HG03097 (cell line): ENCODE measurements around the gene DENND1A.

Experiments
- ATAC-seq: cut with Tn5 transposase; IDR thresholded peaks from one replicate; pipeline ENCODE4 v1.9.1; 2021; ENCODE audit not compliant: unreplicated experiment, low FRiP score

DENND1A gene

GRCh38 chr9:123551734-123552133 lies 378.2 kb downstream of the DENND1A start:
- ATAC-seq, result no peak

GRCh38 chr9:123550797-123551196 lies 379.1 kb downstream of the DENND1A start:
- ATAC-seq, result no peak

GRCh38 chr9:123550012-123550411 lies 379.9 kb downstream of the DENND1A start:
- ATAC-seq, result no peak

- no peak for ATAC-seq
Measured at GRCh38 chr9:123548741-123549545, 381.0 kb downstream of the DENND1A start.

GRCh38 chr9:123544007-123544827 lies 385.7 kb downstream of the DENND1A start:
- ATAC-seq, result no peak

- ATAC-seq, result no peak
Measured at GRCh38 chr9:123543492-123543891, 386.4 kb downstream of the DENND1A start.

- no peak for ATAC-seq
Measured at GRCh38 chr9:123542435-123543225, 387.3 kb downstream of the DENND1A start.

GRCh38 chr9:123541411-123541810 lies 388.5 kb downstream of the DENND1A start:
- ATAC-seq, result no peak

GRCh38 chr9:123540457-123540856 lies 389.5 kb downstream of the DENND1A start:
- ATAC-seq, result no peak

- ATAC-seq, result no peak
Measured at GRCh38 chr9:123537809-123538208, 392.1 kb downstream of the DENND1A start.

GRCh38 chr9:123536455-123536868 lies 393.5 kb downstream of the DENND1A start:
- ATAC-seq, result no peak

- ATAC-seq, result no peak
Measured at GRCh38 chr9:123534336-123534735, 395.6 kb downstream of the DENND1A start.

GRCh38 chr9:123530244-123530643 lies 399.7 kb downstream of the DENND1A start:
- no peak for ATAC-seq

GRCh38 chr9:123528501-123528900 lies 401.4 kb downstream of the DENND1A start:
- no peak for ATAC-seq

GRCh38 chr9:123527981-123528380 lies 401.9 kb downstream of the DENND1A start:
- no peak for ATAC-seq

- ATAC-seq, result no peak
Measured at GRCh38 chr9:123525957-123526356, 404.0 kb downstream of the DENND1A start.

GRCh38 chr9:123525424-123525823 lies 404.5 kb downstream of the DENND1A start:
- ATAC-seq, result no peak

- no peak for ATAC-seq
Measured at GRCh38 chr9:123524866-123525265, 405.1 kb downstream of the DENND1A start.

- ATAC-seq, result no peak
Measured at GRCh38 chr9:123523845-123524244, 406.1 kb downstream of the DENND1A start.

- no peak for ATAC-seq
Measured at GRCh38 chr9:123523001-123523400, 406.9 kb downstream of the DENND1A start.

- no peak for ATAC-seq
Measured at GRCh38 chr9:123522251-123522650, 407.7 kb downstream of the DENND1A start.
